PFSK-1 (cell line): ENCODE results near the gene RALBP1.

Experiments used
- FOXP2 ChIP-seq: optimal IDR thresholded peaks from 2 replicates; pipeline ENCODE3; 2011; ENCODE audit warnings: borderline replicate concordance, control low read depth, inconsistent platforms; ENCODE audit not compliant: insufficient read depth; ENCODE audit errors: extremely low read length, extremely low read depth
- POLR2AphosphoS5 ChIP-seq: IDR thresholded peaks from 2 replicates; pipeline ENCODE4 v1.6.1; 2012; ENCODE audit warnings: low read depth, mild to moderate bottlenecking, control low read depth, low read length, moderate library complexity
- REST ChIP-seq, 2 experiments: IDR thresholded peaks; 2 replicates each; pipeline versions ENCODE4 v1.6.1 to v1.8.0; 2011 to 2012; ENCODE audit warnings: low read depth in 2 of 2, low read length in 2 of 2, control low read depth in 1 of 2, inconsistent platforms in 1 of 2, mild to moderate bottlenecking in 1 of 2, moderate library complexity in 1 of 2; ENCODE audit not compliant: insufficient read depth in 1 of 2
- TAF1 ChIP-seq: IDR thresholded peaks from 2 replicates; pipeline ENCODE4 v1.6.1; 2012; ENCODE audit warnings: low read length, control low read depth, borderline replicate concordance; ENCODE audit not compliant: insufficient read depth

DNA sequence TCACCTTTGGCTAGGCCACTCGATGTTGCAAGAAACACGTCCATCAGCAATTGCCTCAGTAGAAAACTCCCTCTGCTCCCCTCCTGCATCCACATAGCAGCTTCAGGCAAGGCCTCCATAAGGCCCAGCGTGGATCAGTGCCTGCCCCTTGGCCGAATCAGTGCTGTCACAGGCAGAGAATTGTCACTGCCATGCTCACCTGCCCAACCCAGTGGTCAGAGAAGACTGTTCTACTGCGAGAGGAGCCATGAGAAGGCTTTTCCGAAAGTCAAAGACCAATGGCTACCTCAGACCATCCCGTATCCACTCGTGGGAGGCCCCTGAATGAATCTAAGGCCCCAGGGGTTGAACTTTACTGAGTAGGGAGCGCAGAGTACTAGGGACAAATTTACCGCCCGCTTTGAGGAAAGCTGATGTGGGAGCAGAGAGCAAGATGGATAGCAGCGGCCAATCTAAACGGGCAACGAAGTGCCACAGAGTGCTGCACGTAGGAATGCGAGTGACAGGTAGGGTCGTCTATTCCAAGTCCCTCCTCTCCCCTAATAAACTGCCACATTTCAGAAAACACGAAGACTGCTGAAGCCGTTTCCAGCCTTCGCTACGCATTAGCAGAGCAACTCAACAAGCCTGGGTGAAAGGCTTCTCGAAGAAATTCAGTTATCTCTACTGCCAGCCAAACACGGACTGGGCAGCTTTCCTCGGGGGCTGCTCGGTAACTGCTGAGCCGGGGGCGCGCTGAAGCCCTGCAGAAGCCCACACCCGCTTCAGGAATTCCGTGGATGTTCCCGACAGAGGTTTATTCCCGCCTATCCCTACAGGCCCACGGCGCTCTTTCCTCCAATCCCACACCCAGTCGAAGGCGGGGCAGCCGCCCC is 968 bp upstream of the RALBP1 start:
- no peak for TF ChIP-seq REST (IDR thresholded peaks at IDR 0.05; ENCODE audit: insufficient read depth in 1 of 2, low read depth in 2 of 2, low read length in 2 of 2)
- no peak for TF ChIP-seq POLR2AphosphoS5
- no peak for TF ChIP-seq TAF1
- no peak for TF ChIP-seq FOXP2
